ENCODE measurements around the gene PRPS2.

PRPS2 gene

GRCh38 chrX:12788645-12789044 is 2.6 kb upstream of the PRPS2 start:
- peak overlapping the region in 1 of 3 experiments; percentile 14 for H3K4me3 Mint-ChIP-seq
- H3K27me3 Mint-ChIP-seq (ENCODE audit: low read depth), result peaks cover 13% of the 10 kb centered on the region
- no peak for TF ChIP-seq CTCF (IDR thresholded peaks at IDR 0.05; ENCODE audit: unreplicated experiment in 3 of 3)
- H3K4me1 Mint-ChIP-seq, result no peaks in the 10 kb centered on the region
- peaks cover 15% of the 10 kb centered on the region for H3K9me3 Mint-ChIP-seq
- H3K36me3 Mint-ChIP-seq (ENCODE audit: low read depth), result peaks cover 1% of the 10 kb centered on the region
- no peak overlapping the region for H3K27ac Mint-ChIP-seq

GRCh38 chrX:12789976-12790375 is 1.2 kb upstream of the PRPS2 start:
- no peak for TF ChIP-seq CTCF (IDR thresholded peaks at IDR 0.05; ENCODE audit: unreplicated experiment in 3 of 3)
- peak overlapping the region; percentile 65 to 88 (median 82) for H3K4me3 Mint-ChIP-seq
- H3K4me1 Mint-ChIP-seq, result no peaks in the 10 kb centered on the region
- H3K36me3 Mint-ChIP-seq (ENCODE audit: low read depth), result peaks cover 6% of the 10 kb centered on the region
- peaks cover 15% of the 10 kb centered on the region for H3K9me3 Mint-ChIP-seq
- no peak overlapping the region for H3K27ac Mint-ChIP-seq
- H3K27me3 Mint-ChIP-seq (ENCODE audit: low read depth), result peaks cover 13% of the 10 kb centered on the region

- H3K36me3 Mint-ChIP-seq (ENCODE audit: low read depth), result peaks cover 15% of the 10 kb centered on the region
- peaks cover 23% of the 10 kb centered on the region for H3K9me3 Mint-ChIP-seq
- H3K27me3 Mint-ChIP-seq (ENCODE audit: low read depth), result peaks cover 13% of the 10 kb centered on the region
- TF ChIP-seq CTCF (IDR thresholded peaks at IDR 0.05; ENCODE audit: unreplicated experiment in 3 of 3), result no peak
- peak overlapping the region; percentile 82 to 88 (median 85) for H3K4me3 Mint-ChIP-seq
- no peak overlapping the region for H3K27ac Mint-ChIP-seq
- no peaks in the 10 kb centered on the region for H3K4me1 Mint-ChIP-seq
Measured at GRCh38 chrX:12790885-12791256, 341 bp upstream of the PRPS2 start.

- Mint-ChIP-seq H3K4me3 (peak overlapping the region; percentile 73 to 86 (median 84)), H3K27me3 (ENCODE audit: low read depth) (peaks cover 13% of the 10 kb centered on the region), H3K36me3 (ENCODE audit: low read depth) (peaks cover 16% of the 10 kb centered on the region), H3K27ac (no peak overlapping the region), H3K9me3 (peaks cover 23% of the 10 kb centered on the region), H3K4me1 (no peaks in the 10 kb centered on the region)
- TF ChIP-seq CTCF (IDR thresholded peaks at IDR 0.05; ENCODE audit: unreplicated experiment in 3 of 3), result no peak
Measured at GRCh38 chrX:12792711-12793110, 1.5 kb downstream of the PRPS2 start.

GRCh38 chrX:12794654-12795053 is 3.4 kb downstream of the PRPS2 start:
- H3K4me1 Mint-ChIP-seq, result no peaks in the 10 kb centered on the region
- peaks cover 30% of the 10 kb centered on the region for H3K9me3 Mint-ChIP-seq
- H3K36me3 Mint-ChIP-seq (ENCODE audit: low read depth), result peaks cover 26% of the 10 kb centered on the region
- H3K27me3 Mint-ChIP-seq (ENCODE audit: low read depth), result peaks cover 6% of the 10 kb centered on the region
- H3K27ac Mint-ChIP-seq, result no peak overlapping the region
- TF ChIP-seq CTCF (IDR thresholded peaks at IDR 0.05; ENCODE audit: unreplicated experiment in 3 of 3), result no peak
- H3K4me3 Mint-ChIP-seq, result no peak overlapping the region

GRCh38 chrX:12798601-12799000 is 7.4 kb downstream of the PRPS2 start:
- no peaks in the 10 kb centered on the region for H3K27me3 Mint-ChIP-seq (ENCODE audit: low read depth)

More at GRCh38 chrX:12798601-12799000, 7.4 kb downstream of the PRPS2 start:
- peaks cover 15% of the 10 kb centered on the region for H3K9me3 Mint-ChIP-seq
- H3K36me3 Mint-ChIP-seq (ENCODE audit: low read depth), result peaks cover 48% of the 10 kb centered on the region
- no peak for TF ChIP-seq CTCF (IDR thresholded peaks at IDR 0.05; ENCODE audit: unreplicated experiment in 3 of 3)
- no peaks in the 10 kb centered on the region for H3K4me1 Mint-ChIP-seq
- H3K4me3 Mint-ChIP-seq, result no peak overlapping the region
- H3K27ac Mint-ChIP-seq, result no peak overlapping the region

All from nephron (organoid).